KOPT-K1 (cell line): ENCODE measurements around the gene RUSC1.
A peak's percentile ranks its signal among the peaks of the same experiment; 100 is the strongest.
"Not testable (repeated sequence)": the region's sequence is repeated elsewhere in the genome, so short reads cannot be mapped to it uniquely, and the experiment has no call there.

Source experiments
- H3K27ac ChIP-seq: fragments of 200-600 bp; sonication (generic); 2 replicates; pipeline ENCODE4 v1.5.1; 2016; ENCODE audit warnings: antibody characterized with exemption, mild to moderate bottlenecking, low read depth, low read length; ENCODE audit not compliant: poor library complexity, severe bottlenecking
- H3K36me3 ChIP-seq: fragments of 200-600 bp; sonication (generic); 2 replicates; pipeline ENCODE4 v1.5.1; 2017; ENCODE audit warnings: antibody characterized with exemption, mild to moderate bottlenecking, low read length, moderate library complexity; ENCODE audit not compliant: insufficient read depth
- H3K9me3 ChIP-seq: fragments of 200-600 bp; sonication (generic); 2 replicates; pipeline ENCODE4 v1.5.1; 2017; ENCODE audit warnings: antibody characterized with exemption, low read length, mild to moderate bottlenecking; ENCODE audit not compliant: insufficient read depth, poor library complexity, severe bottlenecking

Gene RUSC1

DNA sequence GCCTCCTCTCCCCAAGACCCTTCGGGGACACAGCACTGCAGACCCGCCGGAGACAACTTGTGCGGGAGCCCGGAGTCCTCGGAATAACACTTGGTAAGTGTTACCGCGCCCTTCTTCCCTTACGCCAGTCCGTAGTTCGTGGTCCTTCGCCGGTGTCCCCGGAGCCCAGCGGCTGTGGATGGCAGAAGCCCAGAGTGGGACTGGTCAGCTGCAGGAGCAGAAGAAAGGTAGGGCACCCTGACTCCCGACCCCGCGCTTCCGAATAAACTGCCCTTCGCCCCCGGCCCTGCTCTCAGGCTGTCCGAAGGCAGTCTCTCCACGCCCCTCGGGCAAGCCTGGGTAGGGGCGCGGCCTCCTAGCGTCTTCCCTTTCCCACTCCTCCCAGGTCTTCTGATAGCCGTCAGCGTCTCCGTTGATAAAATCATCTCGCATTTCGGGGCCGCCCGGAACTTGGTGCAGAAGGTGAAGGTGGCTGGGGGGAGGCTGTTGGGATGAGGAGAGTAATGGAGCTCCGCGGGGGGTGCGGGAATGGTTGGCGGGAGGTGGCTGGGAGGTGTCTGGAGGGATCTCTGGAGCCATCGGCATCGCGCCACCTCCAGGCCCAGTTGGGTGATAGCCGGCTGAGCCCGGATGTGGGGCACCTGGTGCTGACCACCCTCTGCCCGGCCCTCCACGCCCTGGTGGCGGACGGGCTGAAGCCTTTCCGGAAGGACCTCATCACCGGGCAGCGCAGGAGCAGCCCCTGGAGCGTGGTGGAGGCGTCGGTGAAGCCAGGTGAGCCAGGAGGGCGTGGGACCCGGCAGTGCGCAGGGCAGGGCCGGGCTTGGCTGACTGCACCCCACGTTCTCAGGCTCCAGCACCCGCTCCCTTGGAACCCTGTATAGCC, 4.3 kb downstream of the RUSC1 start:
- no peaks in the 10 kb centered on the region for H3K9me3 ChIP-seq
- peak overlapping the region; percentile 92 for H3K27ac ChIP-seq
- H3K36me3 ChIP-seq = peaks cover 46% of the 10 kb centered on the region

- H3K27ac ChIP-seq = no peak overlapping the region
- no peaks in the 10 kb centered on the region for H3K9me3 ChIP-seq
- H3K36me3 ChIP-seq = peaks cover 46% of the 10 kb centered on the region
Measured at GRCh38 chr1:155325603-155325893, 4.9 kb downstream of the RUSC1 start.

- Histone ChIP-seq H3K27ac (no peak overlapping the region), H3K9me3 (no peaks in the 10 kb centered on the region), H3K36me3 (peaks cover 46% of the 10 kb centered on the region)
Measured at GRCh38 chr1:155326020-155326526, 5.4 kb downstream of the RUSC1 start.

DNA sequence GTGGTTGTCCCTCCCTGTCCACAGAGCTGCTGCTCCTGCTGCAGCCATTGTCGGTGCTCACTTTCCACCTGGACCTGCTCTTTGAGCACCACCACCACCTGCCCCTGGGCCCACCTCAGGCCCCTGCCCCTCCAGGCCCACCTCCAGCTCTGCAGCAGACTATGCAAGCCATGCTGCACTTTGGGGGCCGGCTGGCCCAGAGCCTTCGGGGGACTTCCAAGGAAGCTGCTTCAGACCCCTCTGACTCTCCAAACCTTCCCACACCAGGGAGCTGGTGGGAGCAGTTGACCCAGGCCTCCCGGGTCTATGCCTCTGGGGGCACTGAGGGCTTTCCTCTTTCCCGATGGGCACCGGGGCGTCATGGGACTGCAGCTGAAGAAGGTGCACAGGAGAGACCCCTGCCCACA, 5.9 kb downstream of the RUSC1 start:
- Histone ChIP-seq H3K27ac (no peak overlapping the region), H3K36me3 (peaks cover 49% of the 10 kb centered on the region), H3K9me3 (no peaks in the 10 kb centered on the region)

DNA sequence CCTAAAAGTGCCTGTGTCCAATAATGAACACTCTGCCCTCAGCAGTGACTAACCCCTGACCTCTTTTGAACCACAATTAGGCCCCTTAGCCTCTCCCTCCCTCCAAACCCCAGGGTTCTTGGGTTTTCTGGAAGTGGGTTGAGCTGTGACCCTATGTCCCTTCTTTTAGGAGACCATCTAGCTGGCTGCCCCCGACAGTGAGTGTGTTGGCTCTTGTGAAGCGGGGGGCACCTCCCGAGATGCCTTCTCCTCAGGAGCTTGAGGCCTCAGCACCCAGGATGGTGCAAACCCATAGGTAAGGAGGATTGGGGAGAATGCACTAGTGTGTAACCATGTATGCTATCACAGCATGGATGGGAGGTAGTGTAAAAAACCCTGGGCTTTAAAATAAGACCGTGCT, 7.3 kb downstream of the RUSC1 start:
- no peaks in the 10 kb centered on the region for H3K9me3 ChIP-seq
- peaks cover 53% of the 10 kb centered on the region for H3K36me3 ChIP-seq
- H3K27ac ChIP-seq = no peak overlapping the region

DNA sequence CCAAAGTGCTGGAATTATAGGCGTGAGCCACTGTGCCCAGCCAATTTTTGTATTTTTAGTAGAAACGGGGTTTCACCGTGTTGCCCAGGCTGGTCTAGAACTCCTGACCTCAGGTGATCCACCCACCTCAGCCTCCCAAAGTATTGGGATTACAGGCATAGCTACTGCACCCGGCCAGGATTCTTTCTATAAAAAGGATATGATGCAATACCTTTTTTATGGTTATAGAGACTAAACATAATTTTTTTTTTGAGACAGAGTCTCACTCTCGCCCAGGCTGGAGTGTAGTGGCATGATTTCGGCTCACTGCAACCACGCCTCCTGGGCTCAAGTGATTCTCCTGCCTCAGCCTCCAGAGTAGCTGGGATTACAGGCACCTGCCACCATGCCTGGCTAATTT, 8.2 kb downstream of the RUSC1 start:
- H3K36me3 ChIP-seq = peaks cover 62% of the 10 kb centered on the region
- not testable (repeated sequence) for H3K9me3 ChIP-seq, H3K27ac ChIP-seq

DNA sequence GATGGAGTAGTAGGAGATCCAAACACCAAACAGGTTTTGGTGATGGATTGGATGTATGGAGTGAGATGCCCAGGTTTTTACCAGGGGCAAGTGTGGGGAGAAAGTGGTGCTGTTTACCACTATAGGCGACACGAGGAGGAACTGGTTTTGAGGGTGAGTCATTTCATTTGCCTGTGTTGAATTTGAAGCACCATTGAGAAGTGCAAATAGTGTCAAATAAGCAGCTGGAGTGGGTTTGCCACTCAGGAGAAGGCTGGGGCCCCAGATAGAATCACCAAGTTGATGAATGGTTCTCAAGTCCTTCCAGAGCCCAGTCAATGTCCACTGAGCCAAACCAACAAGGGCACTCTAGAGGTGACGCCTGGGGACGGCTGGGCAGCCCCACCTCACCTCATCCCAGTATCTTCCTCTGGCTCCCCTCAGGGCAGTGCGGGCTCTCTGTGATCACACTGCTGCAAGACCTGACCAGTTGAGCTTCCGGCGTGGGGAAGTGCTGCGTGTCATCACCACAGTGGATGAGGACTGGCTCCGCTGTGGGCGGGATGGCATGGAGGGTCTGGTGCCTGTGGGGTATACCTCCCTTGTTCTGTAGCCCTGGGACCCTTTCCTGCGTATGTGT, 9.4 kb downstream of the RUSC1 start:
- H3K36me3 ChIP-seq = peaks cover 72% of the 10 kb centered on the region
- H3K27ac ChIP-seq = no peak overlapping the region

DNA sequence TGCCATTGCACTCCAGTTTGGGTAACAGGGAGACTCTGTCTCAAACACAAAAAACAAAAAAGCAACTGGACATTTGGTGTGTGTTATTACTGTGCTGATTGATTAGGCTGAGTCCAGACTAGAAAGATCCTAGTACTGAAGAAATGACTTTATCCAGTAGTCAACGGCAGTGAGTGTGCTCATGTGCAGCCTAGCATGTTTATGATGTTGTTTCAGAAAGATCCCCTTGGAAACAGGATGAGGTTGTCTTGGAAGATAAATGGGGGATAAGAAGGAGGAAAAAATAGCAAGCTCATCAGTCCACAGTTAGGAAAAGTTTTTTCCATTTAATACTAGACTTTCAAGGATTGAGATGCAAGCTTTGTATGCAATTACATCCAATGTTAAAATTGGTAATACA, 14.3 kb downstream of the RUSC1 start:
- peaks cover 86% of the 10 kb centered on the region for H3K36me3 ChIP-seq
- H3K9me3 ChIP-seq = no peaks in the 10 kb centered on the region
- no peak overlapping the region for H3K27ac ChIP-seq

More for the DNA sequence above, 9.4 kb downstream of the RUSC1 start:
- no peaks in the 10 kb centered on the region for H3K9me3 ChIP-seq

- Histone ChIP-seq H3K9me3 (no peaks in the 10 kb centered on the region), H3K27ac (no peak overlapping the region), H3K36me3 (peaks cover 98% of the 10 kb centered on the region)
Measured at GRCh38 chr1:155339515-155340097, 18.9 kb downstream of the RUSC1 start.

- Histone ChIP-seq H3K36me3 (peaks cover 99% of the 10 kb centered on the region), H3K27ac (no peak overlapping the region), H3K9me3 (no peaks in the 10 kb centered on the region)
Measured at GRCh38 chr1:155342842-155343241, 22.1 kb downstream of the RUSC1 start.

DNA sequence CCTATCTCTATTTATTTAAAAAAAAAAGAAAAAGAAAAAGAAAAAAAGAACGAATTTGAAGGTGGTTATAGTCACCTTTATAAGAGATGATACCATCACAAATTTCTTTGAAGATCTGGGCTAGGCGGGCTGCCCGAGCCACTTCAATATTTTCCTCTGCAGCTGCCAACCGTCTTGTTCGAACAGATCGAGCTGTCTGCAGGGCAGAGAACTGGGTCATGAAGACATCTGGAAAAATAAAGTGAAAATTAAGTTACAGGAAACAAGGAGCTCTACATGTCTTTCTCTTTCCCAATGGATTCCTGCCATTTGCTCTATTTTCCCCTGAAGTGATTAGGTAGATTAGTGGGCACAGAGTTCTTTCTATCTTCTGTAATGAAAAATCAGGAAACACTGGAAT, 31.9 kb downstream of the RUSC1 start:
- Histone ChIP-seq H3K9me3 (no peaks in the 10 kb centered on the region), H3K27ac (no peak overlapping the region), H3K36me3 (peaks cover 93% of the 10 kb centered on the region)

- no peak overlapping the region for H3K27ac ChIP-seq
- no peaks in the 10 kb centered on the region for H3K9me3 ChIP-seq
- peaks cover 79% of the 10 kb centered on the region for H3K36me3 ChIP-seq
Measured at GRCh38 chr1:155360051-155360450, 39.4 kb downstream of the RUSC1 start.

DNA sequence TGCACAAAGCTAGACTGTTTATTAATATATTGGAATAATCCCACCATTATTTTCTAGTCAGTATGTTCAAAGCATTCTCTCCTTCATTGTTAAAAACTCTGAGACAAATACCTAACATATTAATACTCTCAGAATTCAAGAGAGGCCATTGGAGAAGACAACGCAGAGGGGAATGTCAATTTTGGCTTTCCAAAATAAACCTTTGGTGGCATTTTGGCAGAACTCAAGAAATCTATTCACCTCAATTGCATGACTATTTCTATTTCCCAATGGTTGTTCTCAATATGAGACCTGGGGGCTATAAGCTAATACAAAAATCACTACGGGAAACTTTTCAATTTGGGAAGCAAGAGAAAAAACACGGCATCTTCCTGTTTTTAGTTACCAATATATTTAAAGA, 58.5 kb downstream of the RUSC1 start:
- Histone ChIP-seq H3K36me3 (peaks cover 88% of the 10 kb centered on the region), H3K27ac (no peak overlapping the region), H3K9me3 (no peaks in the 10 kb centered on the region)

- Histone ChIP-seq H3K36me3 (peaks cover 88% of the 10 kb centered on the region), H3K9me3 (no peaks in the 10 kb centered on the region), H3K27ac (no peak overlapping the region)
Measured at GRCh38 chr1:155379631-155380090, 59.0 kb downstream of the RUSC1 start.
